SK-N-MC (cell line): Measurements from ENCODE around the gene EDNRA.

Experiments used
- EZH2 ChIP-seq: fragments of 200-600 bp; sonication (generic); IDR thresholded peaks from one replicate; pipeline ENCODE4 v1.6.1; 2017; ENCODE audit warnings: antibody characterized with exemption
- FOXP2 ChIP-seq: optimal IDR thresholded peaks from 2 replicates; pipeline ENCODE3; 2011; ENCODE audit warnings: mild to moderate bottlenecking, moderate library complexity; ENCODE audit not compliant: insufficient read depth; ENCODE audit errors: extremely low read length, control extremely low read depth
- POLR2AphosphoS5 ChIP-seq: IDR thresholded peaks from 2 replicates; pipeline ENCODE4 v1.6.1; 2012; ENCODE audit warnings: mild to moderate bottlenecking, low read depth, low read length, borderline replicate concordance

DNA sequence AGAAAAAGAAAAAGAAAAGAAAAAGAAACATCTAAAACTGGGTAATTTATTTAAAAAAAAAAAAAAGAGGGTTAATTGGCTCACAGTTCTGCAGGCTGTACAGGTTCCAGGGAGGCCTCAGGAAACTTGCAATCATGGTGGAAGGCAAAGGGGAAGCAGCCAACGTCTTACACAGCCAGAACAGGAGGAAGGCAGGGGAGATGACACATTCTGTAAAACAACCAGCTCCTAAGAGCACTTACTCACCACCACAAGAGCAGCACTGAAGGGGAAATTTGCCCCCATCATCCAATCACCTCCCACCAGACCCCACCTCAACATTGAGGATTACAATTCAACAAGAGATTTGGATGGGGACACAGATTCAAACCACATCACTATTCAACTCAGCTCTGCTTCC lies 99.5 kb downstream of the EDNRA start:
- no peak for TF ChIP-seq POLR2AphosphoS5
- TF ChIP-seq EZH2 = no peak
- TF ChIP-seq FOXP2 = no peak
